IMR-90 (cell line): ENCODE data around the gene FAM186B. TPM values are rescaled to one million over a fixed set of nuclear protein-coding genes. Genes with fewer than 3 reads are reported as not detected.

Source experiments
- ATAC-seq: fragments of 200-7000 bp; cut with Tn5 transposase; 2 replicates; pipeline ENCODE4 v1.9.1; 2020; ENCODE audit warnings: low read depth, mild to moderate bottlenecking, moderate library complexity
- BruUV-seq: library from RNA; stranded (reverse); fragments of 400-500 nt; replicated peaks from 2 replicates; lab custom pipeline; 2021; lab: Mats Ljungman, UMichigan
- CTCF ChIA-PET: fragments of 300-600 bp; formaldehyde crosslinking; extraction: SDS; loops from one replicate; lab custom pipeline; 2021; ENCODE audit warnings: antibody characterized with exemption; lab: Yijun Ruan, JAX
- POLR2A ChIA-PET: fragments of 300-600 bp; sonication (Branson Sonifier 250); formaldehyde crosslinking; loops from one replicate; lab custom pipeline; 2022; ENCODE audit warnings: antibody characterized with exemption; ENCODE audit not compliant: unreplicated experiment; lab: Charles Lee
- DNase-seq: peaks from one replicate; pipeline ENCODE4 v3.0.0; 2013
- H2AFZ ChIP-seq: replicated peaks from 2 replicates; pipeline ENCODE3; 2013; ENCODE audit warnings: low read length, mild to moderate bottlenecking; ENCODE audit not compliant: poor library complexity
- H2AK5ac ChIP-seq: 2 replicates; pipeline ENCODE4 v1.6.1; 2013; ENCODE audit warnings: low read depth, low read length, inconsistent platforms
- H2AK9ac ChIP-seq: replicated peaks from 2 replicates; pipeline ENCODE3; 2013; ENCODE audit warnings: mild to moderate bottlenecking, low read depth, low read length, moderate library complexity; ENCODE audit not compliant: poor library complexity
- H2BK120ac ChIP-seq: 2 replicates; pipeline ENCODE4 v1.6.1; 2013; ENCODE audit warnings: low read depth, low read length, inconsistent platforms
- H2BK15ac ChIP-seq: 3 replicates; pipeline ENCODE4 v1.6.1; 2013; ENCODE audit warnings: low read depth, low read length, inconsistent platforms
- H2BK20ac ChIP-seq: 2 replicates; pipeline ENCODE4 v1.6.1; 2013; ENCODE audit warnings: low read depth, mild to moderate bottlenecking, inconsistent platforms, low read length, moderate library complexity
- H2BK5ac ChIP-seq: 2 replicates; pipeline ENCODE4 v1.6.1; 2013; ENCODE audit warnings: mild to moderate bottlenecking, low read depth, low read length, inconsistent platforms; ENCODE audit not compliant: poor library complexity, severe bottlenecking
- H3K14ac ChIP-seq: replicated peaks from 2 replicates; pipeline ENCODE4 v1.6.1; 2013; ENCODE audit warnings: low read depth, low read length, inconsistent platforms
- H3K18ac ChIP-seq: 2 replicates; pipeline ENCODE4 v1.6.1; 2013; ENCODE audit warnings: low read depth, low read length, control low read depth
- H3K23ac ChIP-seq: 2 replicates; pipeline ENCODE4 v1.6.1; 2013; ENCODE audit warnings: low read depth, low read length, inconsistent platforms
- H3K27ac ChIP-seq: 2 replicates; pipeline ENCODE4 v1.5.1; 2013; ENCODE audit warnings: mild to moderate bottlenecking, control low read depth, low read length; ENCODE audit not compliant: insufficient read depth
- H3K27me3 ChIP-seq: 2 replicates; pipeline ENCODE4 v1.6.1; 2013; ENCODE audit warnings: low read length; ENCODE audit not compliant: control insufficient read depth, insufficient read depth
- H3K36me3 ChIP-seq: 2 replicates; pipeline ENCODE4 v1.6.1; 2013; ENCODE audit warnings: low read length, mixed read lengths; ENCODE audit not compliant: control insufficient read depth, insufficient read depth
- H3K4ac ChIP-seq: 2 replicates; pipeline ENCODE4 v1.6.1; 2013; ENCODE audit warnings: low read depth, low read length, inconsistent platforms
- H3K4me1 ChIP-seq: 2 replicates; pipeline ENCODE4 v1.6.1; 2013; ENCODE audit warnings: low read length, mixed read lengths; ENCODE audit not compliant: control insufficient read depth, insufficient read depth
- H3K4me2 ChIP-seq: 2 replicates; pipeline ENCODE4 v1.6.1; 2013; ENCODE audit warnings: low read depth, mild to moderate bottlenecking, control low read depth, low read length, moderate library complexity
- H3K4me3 ChIP-seq: 2 replicates; pipeline ENCODE4 v1.5.1; 2013; ENCODE audit warnings: low read depth, mild to moderate bottlenecking, control low read depth, low read length, moderate library complexity; ENCODE audit not compliant: insufficient read depth
- H3K56ac ChIP-seq: 2 replicates; pipeline ENCODE4 v1.6.1; 2013; ENCODE audit warnings: low read length, inconsistent platforms; ENCODE audit not compliant: insufficient read depth; ENCODE audit errors: extremely low read depth
- H3K79me1 ChIP-seq, 2 experiments: 2 replicates each; pipeline ENCODE4 v1.6.1; 2013; ENCODE audit warnings: low read length in 2 of 2, inconsistent platforms in 1 of 2, low read depth in 1 of 2
- H3K9ac ChIP-seq: 2 replicates; pipeline ENCODE4 v1.6.1; 2013; ENCODE audit warnings: low read depth, low read length, control low read depth
- H3K9me1 ChIP-seq: 2 replicates; pipeline ENCODE4 v1.6.1; 2013; ENCODE audit warnings: low read length, inconsistent platforms; ENCODE audit not compliant: insufficient read depth
- H3K9me3 ChIP-seq: 2 replicates; pipeline ENCODE4 v1.6.1; 2013; ENCODE audit warnings: low read length; ENCODE audit not compliant: control insufficient read depth, insufficient read depth
- H4K20me1 ChIP-seq: 2 replicates; pipeline ENCODE4 v1.6.1; 2013; ENCODE audit warnings: low read length, inconsistent platforms; ENCODE audit not compliant: insufficient read depth
- H4K5ac ChIP-seq: 2 replicates; pipeline ENCODE4 v1.6.1; 2013; ENCODE audit warnings: mild to moderate bottlenecking, low read depth, low read length, control low read depth
- H4K8ac ChIP-seq, 2 experiments: 2 replicates each; pipeline ENCODE4 v1.6.1; 2013; ENCODE audit warnings: low read depth in 2 of 2, low read length in 2 of 2, control low read depth in 1 of 2, inconsistent platforms in 1 of 2
- H4K91ac ChIP-seq: 2 replicates; pipeline ENCODE4 v1.6.1; 2013; ENCODE audit warnings: low read depth, low read length, inconsistent platforms; ENCODE audit not compliant: insufficient read depth
- FOS ChIP-seq: fragments of 150-350 bp; IDR thresholded peaks from 2 replicates; pipeline ENCODE4 v1.6.1; 2016; ENCODE audit warnings: low read depth, low read length
- NFE2L2 ChIP-seq: fragments of 150-350 bp; IDR thresholded peaks from 2 replicates; pipeline ENCODE4 v1.6.1; 2016; ENCODE audit warnings: low read depth, mild to moderate bottlenecking, low read length
- RFX5 ChIP-seq: IDR thresholded peaks from 2 replicates; pipeline ENCODE4 v1.8.0; 2012; ENCODE audit warnings: low read depth, mild to moderate bottlenecking, low read length, moderate library complexity
- WGBS, 2 experiments: methylation state at CpG; one replicate each; pipeline versions ENCODE4 v1.1.5 to v1.1.7; 2013; ENCODE audit warnings: missing lambda C conversion rate in 2 of 2; ENCODE audit not compliant: insufficient read length in 1 of 2; ENCODE audit errors: extremely low coverage in 2 of 2; 5-methylcytosine and 5-hydroxymethylcytosine counted together
- dilution Hi-C: fragments of 300-500 bp; cut with HindIII; formaldehyde crosslinking; loops from one replicate; pipeline ENCODE4 v1.14.3; 2018; ENCODE audit warnings: low sequenced_read_pairs; ENCODE audit not compliant: unreplicated experiment
- in situ Hi-C: fragments of 300-500 bp; cut with MboI; formaldehyde crosslinking; loops from 3 replicates; pipeline ENCODE4 v1.14.3; 2019; ENCODE audit warnings: low sequenced_read_pairs, inconsistent platforms, mixed read lengths
- intact Hi-C: fragments of 100-400 bp; cut with micrococcal nuclease; formaldehyde crosslinking; loops from 2 replicates; pipeline ENCODE4 v1.10.0; 2022
- polyA plus RNA-seq, 3 experiments: library from polyadenylated mRNA; depleted of rRNA; stranded (reverse); fragments of >200 nt; gene quantifications; 2 replicates each; pipeline ENCODE4 v1.2.3, GENCODE V29; 2012; ENCODE audit warnings: low replicate concordance in 1 of 3
- total RNA-seq: library from RNA; depleted of rRNA; stranded (reverse); fragments of >200 nt; gene quantifications from 2 replicates; pipeline ENCODE4 v1.2.3, GENCODE V29; 2012

FAM186B gene
- total and polyA plus RNA-seq, 2 of the 4 experiments (the other 2 are of a cell fraction): 0.10 to 0.18 TPM

GRCh38 chr12:49582201-49582600 lies 23.2 kb downstream of the FAM186B start:
- in situ Hi-C loops (no loop called here), intact Hi-C loops (loop anchor here (5.0 kb wide), 1 partner anchor 70 kb away; no protein-coding TSS in a partner anchor), dilution Hi-C loops (no loop called here)
- H3K18ac ChIP-seq: no peak overlapping the region
- WGBS, 2 experiments: no CpG with 5 or more reads among the region's 1 CpG
- H2BK120ac ChIP-seq: no peak overlapping the region
- H2AK9ac ChIP-seq: no peak overlapping the region
- CTCF ChIA-PET: interaction anchor here (0.7 to 5.4 kb wide), 3 partner anchors 13 to 251 kb away, joined by 3 to 36 read pairs (median 8); no protein-coding TSS in a partner anchor
- H3K14ac ChIP-seq: no peak overlapping the region
- peaks cover 4% of the 10 kb centered on the region for H3K36me3 ChIP-seq
- H4K20me1 ChIP-seq: peaks cover 9% of the 10 kb centered on the region
- no peak overlapping the region for H3K9ac ChIP-seq
- no peak overlapping the region for H3K4me3 ChIP-seq
- TF ChIP-seq FOS (no peak), NFE2L2 (no peak), RFX5 (no peak)
- H3K9me3 ChIP-seq: no peaks in the 10 kb centered on the region
- no peak for DNase-seq
- no peak overlapping the region for H2AFZ ChIP-seq
- ATAC-seq: no peak
- no peak overlapping the region for H3K4ac ChIP-seq
- no peak overlapping the region for H3K4me2 ChIP-seq
- H4K8ac ChIP-seq: no peak overlapping the region
- H2BK15ac ChIP-seq: no peak overlapping the region
- H4K91ac ChIP-seq: no peak overlapping the region
- H3K27me3 ChIP-seq: no peaks in the 10 kb centered on the region
- H4K5ac ChIP-seq: no peak overlapping the region
- no peak overlapping the region for H3K56ac ChIP-seq
- H3K4me1 ChIP-seq: peaks cover 2% of the 10 kb centered on the region; the same call in 1 of the 2 replicates
- H3K79me1 ChIP-seq: peaks cover 0 to 16% of the 10 kb centered on the region in 2 experiments; a peak in 3 of 4 replicates
- H3K9me1 ChIP-seq: no peaks in the 10 kb centered on the region
- no TSS peak for BruUV-seq
- no peak overlapping the region for H2AK5ac ChIP-seq
- no peak overlapping the region for H3K23ac ChIP-seq
- POLR2A ChIA-PET: interaction anchor here (0.5 kb wide), 1 partner anchor 224 kb away, joined by 7 read pairs; no protein-coding TSS in a partner anchor
- no peak overlapping the region for H2BK20ac ChIP-seq
- no peak overlapping the region for H2BK5ac ChIP-seq
- H3K27ac ChIP-seq: no peak overlapping the region
